ENCODE measurements around the gene SYT5. TPM values are rescaled to one million over a fixed set of nuclear protein-coding genes. Genes with fewer than 3 reads are reported as not detected.
"Not testable (repeated sequence)": the region's sequence is repeated elsewhere in the genome, so short reads cannot be mapped to it uniquely, and the experiment has no call there.

The SYT5 gene
- total RNA-seq, 1 experiment from 2014 or later, result 4.5 TPM

GRCh38 chr19:55172741-55173140 lies 7.3 kb downstream of the SYT5 start:
- TF ChIP-seq CTCF (conservative IDR thresholded peaks at IDR 0.05), result no peak
- H2BK120ac ChIP-seq (ENCODE audit: low read depth, low read length, poor library complexity, severe bottlenecking), result no peak overlapping the region
- no peak overlapping the region for H3K9ac ChIP-seq (ENCODE audit: extremely low read depth, insufficient read length, low read length)
- no peak overlapping the region for H2AK5ac ChIP-seq (ENCODE audit: insufficient read length, low read length)
- peaks cover 82% of the 10 kb centered on the region for H3K27me3 Mint-ChIP-seq (ENCODE audit: low read depth)
- peaks cover 29 to 43% of the 10 kb centered on the region in 2 experiments for H3K4me1 Mint-ChIP-seq
- no peaks in the 10 kb centered on the region for H3K36me3 Mint-ChIP-seq (ENCODE audit: insufficient read depth in 1 of 3, low read depth in 3 of 3)
- no peak overlapping the region for H4K91ac ChIP-seq (ENCODE audit: insufficient read length, low read depth, low read length)
- no peak overlapping the region for H2BK15ac ChIP-seq (ENCODE audit: low read depth, low read length)
- WGBS (ENCODE audit: extremely low coverage, insufficient read length, low lambda C conversion rate), result no CpG with 5 or more reads among the region's 12 CpGs
- DNase-seq, result no peak
- H3K18ac ChIP-seq (ENCODE audit: insufficient read length, low read depth, low read length), result no peak overlapping the region
- H3K4me1 ChIP-seq (ENCODE audit: insufficient read depth, low read length), result peaks cover 2% of the 10 kb centered on the region; the same call in 1 of the 2 replicates
- no peak overlapping the region; a peak in 1 of 7 replicates for H3K27ac Mint-ChIP-seq
- no peak overlapping the region for H4K8ac ChIP-seq (replicated peaks; ENCODE audit: insufficient read length, low read depth, low read length)
- H2AFZ ChIP-seq (ENCODE audit: low read length), result no peak overlapping the region
- H3K14ac ChIP-seq (ENCODE audit: insufficient read depth, low read length), result no peak overlapping the region
- no peaks in the 10 kb centered on the region for H3K79me1 ChIP-seq (ENCODE audit: insufficient read depth, low read depth, low read length, poor library complexity, severe bottlenecking)
- H3K9me3 ChIP-seq (ENCODE audit: control insufficient read depth, low read depth, low read length), result no peaks in the 10 kb centered on the region
- H3K27ac ChIP-seq (ENCODE audit: insufficient read length, low read depth, low read length), result no peak overlapping the region
- no peak overlapping the region for H2BK20ac ChIP-seq (ENCODE audit: low read depth, low read length, poor library complexity, severe bottlenecking)
- H3K56ac ChIP-seq (ENCODE audit: insufficient read length, low read depth, low read length), result no peak overlapping the region
- H3K4me3 Mint-ChIP-seq, result peak overlapping the region; percentile 66 to 92
- H3K4me2 ChIP-seq (ENCODE audit: insufficient read depth, insufficient read length, low read length), result peak overlapping the region; percentile 32
- peaks cover 23% of the 10 kb centered on the region for H3K23me2 ChIP-seq (ENCODE audit: insufficient read length, low read depth, low read length, poor library complexity, severe bottlenecking)
- no peak overlapping the region for H3T11ph ChIP-seq (ENCODE audit: low read length)
- no peaks in the 10 kb centered on the region; the same call in 1 of the 2 replicates for H3K27me3 ChIP-seq (ENCODE audit: insufficient read depth, low read length)
- no peak overlapping the region for H2BK5ac ChIP-seq (ENCODE audit: insufficient read length, low read length)
- H3K23ac ChIP-seq (ENCODE audit: insufficient read length, low read depth, low read length), result no peak overlapping the region
- no peak overlapping the region for H3K4ac ChIP-seq (ENCODE audit: low read depth, low read length)
- peaks cover 0 to 8% of the 10 kb centered on the region in 2 experiments; a peak in 4 of 5 replicates for H3K9me3 Mint-ChIP-seq
- H3K79me2 ChIP-seq (ENCODE audit: insufficient read depth, low read length), result no peaks in the 10 kb centered on the region
- no peak overlapping the region for H4K5ac ChIP-seq (ENCODE audit: insufficient read length, low read depth, low read length)
- no peaks in the 10 kb centered on the region for H4K20me1 ChIP-seq (ENCODE audit: control insufficient read depth, insufficient read depth, insufficient read length)
- no peak overlapping the region for H2BK12ac ChIP-seq (ENCODE audit: insufficient read length, low read depth, low read length)

GRCh38 chr19:55172318-55172717 lies 7.8 kb downstream of the SYT5 start:
- not testable (repeated sequence) for H4K91ac ChIP-seq (ENCODE audit: insufficient read length, low read depth, low read length); H2BK120ac ChIP-seq (ENCODE audit: low read depth, low read length, poor library complexity, severe bottlenecking); H3K27ac ChIP-seq (ENCODE audit: insufficient read length, low read depth, low read length); H2AK5ac ChIP-seq (ENCODE audit: insufficient read length, low read length); H4K20me1 ChIP-seq (ENCODE audit: control insufficient read depth, insufficient read depth, insufficient read length); H3K27me3 ChIP-seq (ENCODE audit: insufficient read depth, low read length); H3T11ph ChIP-seq (ENCODE audit: low read length); H3K9ac ChIP-seq (ENCODE audit: extremely low read depth, insufficient read length, low read length); DNase-seq; H3K27ac Mint-ChIP-seq; H3K14ac ChIP-seq (ENCODE audit: insufficient read depth, low read length); H3K4ac ChIP-seq (ENCODE audit: low read depth, low read length); H2BK12ac ChIP-seq (ENCODE audit: insufficient read length, low read depth, low read length); H3K18ac ChIP-seq (ENCODE audit: insufficient read length, low read depth, low read length); H4K8ac ChIP-seq (replicated peaks; ENCODE audit: insufficient read length, low read depth, low read length); H2AFZ ChIP-seq (ENCODE audit: low read length); H3K56ac ChIP-seq (ENCODE audit: insufficient read length, low read depth, low read length); H2BK15ac ChIP-seq (ENCODE audit: low read depth, low read length); H3K9me3 ChIP-seq (ENCODE audit: control insufficient read depth, low read depth, low read length); H2BK5ac ChIP-seq (ENCODE audit: insufficient read length, low read length); H3K23ac ChIP-seq (ENCODE audit: insufficient read length, low read depth, low read length); H3K36me3 Mint-ChIP-seq (ENCODE audit: insufficient read depth in 1 of 3, low read depth in 3 of 3); H3K79me1 ChIP-seq (ENCODE audit: insufficient read depth, low read depth, low read length, poor library complexity, severe bottlenecking); H2BK20ac ChIP-seq (ENCODE audit: low read depth, low read length, poor library complexity, severe bottlenecking); H3K9me3 Mint-ChIP-seq; H3K4me1 ChIP-seq (ENCODE audit: insufficient read depth, low read length); H4K5ac ChIP-seq (ENCODE audit: insufficient read length, low read depth, low read length); H3K79me2 ChIP-seq (ENCODE audit: insufficient read depth, low read length)
- Mint-ChIP-seq H3K4me3 (peak overlapping the region; percentile 66 to 92), H3K27me3 (ENCODE audit: low read depth) (peaks cover 79% of the 10 kb centered on the region), H3K4me1 (peaks cover 29 to 43% of the 10 kb centered on the region in 2 experiments)
- no CpG with 5 or more reads among the region's 9 CpGs for WGBS (ENCODE audit: extremely low coverage, insufficient read length, low lambda C conversion rate)
- Histone ChIP-seq H3K23me2 (ENCODE audit: insufficient read length, low read depth, low read length, poor library complexity, severe bottlenecking) (peaks cover 23% of the 10 kb centered on the region), H3K4me2 (ENCODE audit: insufficient read depth, insufficient read length, low read length) (peak overlapping the region; percentile 32)

Measured in H9 (cell line).